Panc1 (cell line): ENCODE data around the gene PKNOX2. TPM values are rescaled to one million over a fixed set of nuclear protein-coding genes. Genes with fewer than 3 reads are reported as not detected.

Experiments used
- ATAC-seq: fragments of 200-7000 bp; cut with Tn5 transposase; 2 replicates; pipeline ENCODE4 v1.9.1; 2020; ENCODE audit warnings: mild to moderate bottlenecking, moderate library complexity
- BruUV-seq: library from RNA; stranded (reverse); fragments of 400-500 nt; replicated peaks from 2 replicates; lab custom pipeline; 2021; lab: Mats Ljungman, UMichigan
- CTCF ChIA-PET: fragments of 300-600 bp; sonication (Branson Sonifier 250); formaldehyde crosslinking; loops from one replicate; lab custom pipeline; 2022; ENCODE audit warnings: antibody characterized with exemption; lab: Charles Lee
- POLR2A ChIA-PET: fragments of 300-600 bp; sonication (Branson Sonifier 250); formaldehyde crosslinking; loops from one replicate; lab custom pipeline; 2022; ENCODE audit warnings: antibody characterized with exemption; lab: Charles Lee
- DNase-seq: peaks from one replicate; pipeline ENCODE4 v3.0.0-alpha.2; 2010; ENCODE audit warnings: low read depth, low spot score
- H3K27ac ChIP-seq: 2 replicates; pipeline ENCODE4 v1.5.1; 2011; ENCODE audit warnings: mild to moderate bottlenecking, low read length, inconsistent platforms
- H3K27me3 ChIP-seq: fragments of 200-500 bp; sonication (Bioruptor generic); 2 replicates; pipeline ENCODE4 v1.6.0; 2014; ENCODE audit warnings: low read length, inconsistent platforms; ENCODE audit not compliant: control insufficient read depth, insufficient read depth
- H3K36me3 ChIP-seq: fragments of 200-500 bp; sonication (Bioruptor generic); 2 replicates; pipeline ENCODE4 v1.5.1; 2014; ENCODE audit warnings: inconsistent platforms, mild to moderate bottlenecking, low read length, moderate library complexity; ENCODE audit not compliant: control insufficient read depth, insufficient read depth
- H3K4me1 ChIP-seq: 2 replicates; pipeline ENCODE4 v1.5.1; 2011; ENCODE audit warnings: inconsistent platforms, mild to moderate bottlenecking, low read length, moderate library complexity; ENCODE audit not compliant: control insufficient read depth, insufficient read depth
- H3K4me3 ChIP-seq, 2 experiments: 2 replicates each; pipeline ENCODE4 v1.5.1; 2011 to 2012; ENCODE audit warnings: low read depth in 2 of 2, low read length in 2 of 2, mild to moderate bottlenecking in 2 of 2, inconsistent platforms in 1 of 2, moderate library complexity in 1 of 2
- H3K9me3 ChIP-seq: fragments of 200-500 bp; sonication (Bioruptor generic); 2 replicates; pipeline ENCODE4 v1.5.1; 2014; ENCODE audit warnings: low read depth, mild to moderate bottlenecking, inconsistent platforms, low read length, moderate library complexity; ENCODE audit not compliant: control insufficient read depth, insufficient read depth
- CTCF ChIP-seq: fragments of 450-650 bp; IDR thresholded peaks from 2 replicates; pipeline ENCODE4 v1.5.1; 2017; ENCODE audit warnings: mild to moderate bottlenecking
- POLR2AphosphoS5 ChIP-seq: IDR thresholded peaks from 2 replicates; pipeline ENCODE4 v1.6.1; 2012; ENCODE audit warnings: mild to moderate bottlenecking, low read depth, low read length, moderate library complexity
- REST ChIP-seq, 2 experiments: IDR thresholded peaks; 2 replicates each; pipeline ENCODE4 v1.6.1; 2011 to 2012; ENCODE audit warnings: low read depth in 2 of 2, control low read depth in 1 of 2, low read length in 1 of 2, mild to moderate bottlenecking in 1 of 2, moderate library complexity in 1 of 2; ENCODE audit not compliant: insufficient read depth in 1 of 2
- SIN3A ChIP-seq: IDR thresholded peaks from 2 replicates; pipeline ENCODE4 v1.6.1; 2012; ENCODE audit warnings: low read depth, mild to moderate bottlenecking, low read length, moderate library complexity, borderline replicate concordance; ENCODE audit not compliant: insufficient read depth
- TCF7L2 ChIP-seq: IDR thresholded peaks from 2 replicates; pipeline ENCODE4 v1.6.1; 2011; ENCODE audit warnings: mild to moderate bottlenecking, low read depth, low read length, inconsistent platforms
- in situ Hi-C: cut with HindIII; loops from 2 replicates; pipeline ENCODE4 v1.10.0; 2016; ENCODE audit warnings: low sequenced_read_pairs, low pct_unique_long_range_greater_than_20kb
- intact Hi-C: fragments of 100-400 bp; cut with micrococcal nuclease; formaldehyde crosslinking; loops from one replicate; pipeline ENCODE4 v1.10.0; 2022; ENCODE audit not compliant: unreplicated experiment
- total RNA-seq: library from RNA; stranded (reverse); gene quantifications from one replicate; pipeline ENCODE4 v1.2.1, GENCODE V29; 2021; ENCODE audit not compliant: unreplicated experiment

Gene PKNOX2
- total RNA-seq, 1 experiment from 2014 or later = not detected

GRCh38 chr11:125407046-125407445 is 242.5 kb downstream of the PKNOX2 start:
- no peak for ATAC-seq
- no peak for TF ChIP-seq POLR2AphosphoS5
- intact Hi-C loops = loop anchor here (10.0 kb wide), 1 partner anchor 442 kb away; no protein-coding TSS in a partner anchor
- no TSS peak for BruUV-seq
- H3K9me3 ChIP-seq = no peaks in the 10 kb centered on the region
- H3K27ac ChIP-seq = no peak overlapping the region
- ChIA-PET POLR2A (no interaction called here), CTCF (interaction anchor here (0.6 to 1.4 kb wide), 5 partner anchors 14 to 29 kb away, joined by 3 to 5 read pairs (median 4); no protein-coding TSS in a partner anchor)
- no peak for DNase-seq
- in situ Hi-C loops = no loop called here
- no peak overlapping the region for H3K4me3 ChIP-seq
- H3K36me3 ChIP-seq = no peaks in the 10 kb centered on the region; the same call in 1 of the 2 replicates
- 0 out of 2 replicates have a peak, but pooled peaks cover 5% of the 10 kb centered on the region for H3K4me1 ChIP-seq
- H3K27me3 ChIP-seq = peaks cover 55% of the 10 kb centered on the region

GRCh38 chr11:125408311-125408711 is 243.8 kb downstream of the PKNOX2 start:
- CTCF ChIA-PET = no interaction called here
- 0 out of 2 replicates have a peak, but pooled peaks cover 5% of the 10 kb centered on the region for H3K4me1 ChIP-seq
- peaks cover 50% of the 10 kb centered on the region for H3K27me3 ChIP-seq
- BruUV-seq = no TSS peak
- intact Hi-C loops = loop anchor here (10.0 kb wide), 1 partner anchor 444 kb away; no protein-coding TSS in a partner anchor
- no peak overlapping the region for H3K27ac ChIP-seq
- no peaks in the 10 kb centered on the region; the same call in 1 of the 2 replicates for H3K36me3 ChIP-seq
- H3K4me3 ChIP-seq = no peak overlapping the region
- POLR2A ChIA-PET = no interaction called here
- no peaks in the 10 kb centered on the region for H3K9me3 ChIP-seq
- no peak for TF ChIP-seq POLR2AphosphoS5
- TF ChIP-seq TCF7L2 = no peak
- TF ChIP-seq CTCF = no peak
- TF ChIP-seq REST (IDR thresholded peaks at IDR 0.05; ENCODE audit: insufficient read depth in 1 of 2, low read depth in 2 of 2, low read length in 1 of 2) = no peak
- TF ChIP-seq SIN3A = no peak
- DNase-seq (no peak), ATAC-seq (no peak)
- in situ Hi-C loops = no loop called here

- H3K4me1 ChIP-seq = no peaks in the 10 kb centered on the region
- TF ChIP-seq CTCF = no peak
- ChIA-PET CTCF (no interaction called here), POLR2A (no interaction called here)
- no peak for ATAC-seq
- H3K4me3 ChIP-seq = no peak overlapping the region
- intact Hi-C loops (no loop called here), in situ Hi-C loops (no loop called here)
- peaks cover 40% of the 10 kb centered on the region for H3K27me3 ChIP-seq
- H3K36me3 ChIP-seq = no peaks in the 10 kb centered on the region; the same call in 1 of the 2 replicates
- H3K27ac ChIP-seq = no peak overlapping the region
- no TSS peak for BruUV-seq
- no peak for DNase-seq
- H3K9me3 ChIP-seq = no peaks in the 10 kb centered on the region
Measured at GRCh38 chr11:125410091-125410490, 245.5 kb downstream of the PKNOX2 start.
